ENCODE measurements around the gene MTMR10. TPM values are rescaled to one million over a fixed set of nuclear protein-coding genes. Genes with fewer than 3 reads are reported as not detected.

MTMR10 gene
- total RNA-seq, 4 donors from 2014 or later, result 24.9 to 46.7 (median 27.1) TPM

DNA sequence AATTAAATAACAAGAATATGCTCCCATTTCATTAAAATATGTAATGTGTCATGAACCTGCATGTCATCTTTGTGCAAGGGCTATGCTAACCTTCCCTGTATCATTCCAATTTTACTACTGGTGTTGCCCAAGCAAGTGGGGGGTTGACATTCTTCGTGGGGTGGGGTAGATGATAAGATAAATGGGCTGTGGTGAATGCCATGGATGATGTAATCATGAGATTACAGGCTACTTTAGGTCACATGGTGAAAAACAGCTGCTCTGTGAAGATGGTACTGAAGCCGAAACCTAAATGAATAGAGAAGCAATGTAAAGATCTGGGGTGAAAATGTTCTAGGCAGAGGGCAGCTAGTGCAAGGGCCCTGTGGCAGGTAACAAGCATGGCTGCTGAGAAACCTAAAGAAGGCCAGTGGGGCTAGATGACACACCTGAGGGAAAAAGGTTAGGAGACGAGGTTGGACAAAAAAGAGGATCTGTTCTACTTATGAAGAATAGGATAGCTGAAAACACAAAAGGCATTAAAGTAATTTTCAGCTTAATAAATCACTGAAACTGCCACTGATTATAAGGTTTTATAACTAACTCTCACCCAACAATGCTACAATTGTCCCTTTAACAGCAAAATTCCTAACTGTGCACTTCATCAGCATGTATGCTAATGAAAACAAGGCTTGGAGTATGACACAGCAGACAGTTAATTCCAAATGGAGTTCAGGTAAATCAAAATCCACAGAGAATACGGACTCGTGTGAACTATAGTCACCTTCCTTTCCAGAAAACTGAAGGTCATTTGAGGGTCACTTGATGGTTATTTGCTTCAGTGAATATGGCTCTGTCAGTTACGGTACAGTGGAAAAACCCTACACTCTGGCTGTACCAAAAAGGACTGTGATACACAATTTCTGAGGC lies 35.0 kb downstream of the MTMR10 start:
- Histone ChIP-seq H3K27me3 (no peaks in the 10 kb centered on the region), H3K4me3 (no peak overlapping the region), H3K9me3 (no peaks in the 10 kb centered on the region), H3K27ac (no peak overlapping the region), H3K4me1 (no peaks in the 10 kb centered on the region), H3K36me3 (peaks cover 89% of the 10 kb centered on the region)
- 83% methylated on average over 6 of the region's 6 CpGs for WGBS
- TF ChIP-seq CTCF (IDR thresholded peaks at IDR 0.05), result no peak
- no peak for TF ChIP-seq EP300 (IDR thresholded peaks at IDR 0.05)
- TF ChIP-seq POLR2AphosphoS5 (IDR thresholded peaks at IDR 0.05), result no peak
- TF ChIP-seq POLR2A (IDR thresholded peaks at IDR 0.05), result no peak
- no peak for DNase-seq (ENCODE audit: low spot score in 2 of 2)

DNA sequence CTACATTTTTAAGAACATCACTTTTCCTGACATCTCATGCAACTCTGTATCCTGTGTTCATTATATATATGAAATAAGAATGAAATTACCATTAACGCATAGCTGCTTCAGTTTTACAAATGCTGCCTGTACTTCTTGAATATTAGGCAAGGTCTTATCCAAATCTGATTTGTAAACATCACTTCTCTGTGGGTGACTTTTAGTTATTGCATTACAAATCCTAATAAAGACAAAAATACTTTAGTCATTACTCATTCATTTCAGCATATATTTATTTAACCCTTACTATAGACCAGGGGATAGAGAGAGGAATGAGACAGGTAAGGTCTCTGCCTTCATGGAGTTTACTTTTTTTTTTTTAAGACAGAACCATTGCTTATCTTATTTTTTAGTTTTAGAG lies 36.8 kb downstream of the MTMR10 start:
- Histone ChIP-seq H3K27me3 (no peaks in the 10 kb centered on the region), H3K36me3 (peaks cover 94% of the 10 kb centered on the region), H3K27ac (no peak overlapping the region), H3K9me3 (no peaks in the 10 kb centered on the region), H3K4me3 (no peak overlapping the region), H3K4me1 (no peaks in the 10 kb centered on the region)
- TF ChIP-seq POLR2A (IDR thresholded peaks at IDR 0.05) (no peak), POLR2AphosphoS5 (IDR thresholded peaks at IDR 0.05) (no peak), CTCF (IDR thresholded peaks at IDR 0.05) (no peak), EP300 (IDR thresholded peaks at IDR 0.05) (no peak)
- 92% methylated on average over 1 of the region's 1 CpG for WGBS
- no peak for DNase-seq (ENCODE audit: low spot score in 2 of 2)

GRCh38 chr15:30953731-30954378 lies 37.6 kb downstream of the MTMR10 start:
- no peak for DNase-seq (ENCODE audit: low spot score in 2 of 2)
- Histone ChIP-seq H3K9me3 (no peaks in the 10 kb centered on the region), H3K27ac (no peak overlapping the region), H3K4me1 (no peaks in the 10 kb centered on the region), H3K36me3 (peaks cover 94% of the 10 kb centered on the region), H3K27me3 (no peaks in the 10 kb centered on the region), H3K4me3 (no peak overlapping the region)
- TF ChIP-seq CTCF (IDR thresholded peaks at IDR 0.05), result no peak
- no peak for TF ChIP-seq EP300 (IDR thresholded peaks at IDR 0.05)
- TF ChIP-seq POLR2AphosphoS5 (IDR thresholded peaks at IDR 0.05), result no peak
- no peak for TF ChIP-seq POLR2A (IDR thresholded peaks at IDR 0.05)
- 78% methylated on average over 5 of the region's 7 CpGs for WGBS

- H3K27ac ChIP-seq, result no peak overlapping the region
- peaks cover 94% of the 10 kb centered on the region for H3K36me3 ChIP-seq
- no peaks in the 10 kb centered on the region for H3K9me3 ChIP-seq
- no peaks in the 10 kb centered on the region for H3K4me1 ChIP-seq
- no peaks in the 10 kb centered on the region for H3K27me3 ChIP-seq
- no peak for DNase-seq (ENCODE audit: low spot score in 2 of 2)
- H3K4me3 ChIP-seq, result no peak overlapping the region
- TF ChIP-seq POLR2A (IDR thresholded peaks at IDR 0.05) (no peak), POLR2AphosphoS5 (IDR thresholded peaks at IDR 0.05) (no peak), CTCF (IDR thresholded peaks at IDR 0.05) (no peak), EP300 (IDR thresholded peaks at IDR 0.05) (no peak)
- 91% methylated on average over 7 of the region's 7 CpGs for WGBS
These were observed 38.2 kb downstream of the MTMR10 start for GRCh38 chr15:30953183-30953582.

DNA sequence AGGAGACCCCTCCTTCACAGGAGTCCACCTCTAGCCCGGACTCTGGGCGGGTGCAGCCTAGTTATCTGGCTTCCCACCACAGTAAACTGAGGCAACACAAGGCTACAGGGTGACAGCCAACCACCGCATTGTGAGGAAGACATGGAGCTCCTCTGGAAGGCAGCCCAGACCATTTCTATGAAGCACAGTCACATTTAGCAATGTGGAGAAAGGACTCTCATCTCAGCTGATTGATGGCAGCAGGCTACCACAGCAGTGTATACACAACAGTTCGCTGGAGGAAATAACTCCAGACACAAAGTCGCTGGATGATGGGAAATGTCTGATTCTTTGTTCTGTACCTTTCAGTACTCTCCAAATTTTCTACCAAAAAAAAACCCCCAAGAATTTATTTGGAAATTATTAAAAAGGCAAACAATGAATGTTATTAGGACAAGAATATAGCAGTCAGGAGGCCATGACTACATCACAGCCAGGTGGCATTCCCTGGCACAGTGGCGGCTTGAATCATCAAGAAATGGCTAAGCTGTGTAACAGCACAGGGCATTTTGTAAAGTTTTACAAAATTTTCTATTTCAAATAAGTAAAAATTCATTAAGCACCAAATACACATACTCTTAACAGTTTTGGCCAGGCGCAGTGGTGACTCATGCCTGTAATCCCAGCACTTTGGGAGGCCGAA lies 47.6 kb downstream of the MTMR10 start:
- H3K9me3 ChIP-seq, result no peaks in the 10 kb centered on the region
- WGBS, result 96% methylated on average over 6 of the region's 8 CpGs
- H3K36me3 ChIP-seq, result peaks cover 97% of the 10 kb centered on the region
- no peak overlapping the region for H3K27ac ChIP-seq
- TF ChIP-seq POLR2AphosphoS5 (IDR thresholded peaks at IDR 0.05), result no peak
- no peak for TF ChIP-seq EP300 (IDR thresholded peaks at IDR 0.05)
- no peak for TF ChIP-seq CTCF (IDR thresholded peaks at IDR 0.05)
- no peak for TF ChIP-seq POLR2A (IDR thresholded peaks at IDR 0.05)
- no peaks in the 10 kb centered on the region for H3K27me3 ChIP-seq
- no peaks in the 10 kb centered on the region for H3K4me1 ChIP-seq
- DNase-seq (ENCODE audit: low spot score in 2 of 2), result no peak
- H3K4me3 ChIP-seq, result no peak overlapping the region

All from suprapubic skin (tissue), 4 donors.